ENCODE results near the gene INIP. TPM values are rescaled to one million over a fixed set of nuclear protein-coding genes. Genes with fewer than 3 reads are reported as not detected.

INIP gene
- polyA plus RNA-seq, 2 of the 4 experiments (the other 2 are of a cell fraction), result 20.7 to 40.0 TPM

Other genes starting within 250 kb of the INIP start
- 3.7 and 6.7 TPM in 2 replicates for gene KIAA1958, start 231.3 kb downstream of the INIP start, polyA plus RNA-seq (2011; rRNA removed)
- 2.0 to 2.2 TPM (median 2.1 TPM) in 3 replicates for gene KIAA1958, start 231.3 kb downstream of the INIP start, polyA plus RNA-seq (2017; fragmentation: RNase III; extraction: RNeasy Plus Mini Kit Qiagen cat#74134 plus additional on column Dnase treatment)
- gene SNX30, start 32.6 kb upstream of the INIP start, polyA plus RNA-seq (2011; rRNA removed), result 3.1 and 4.1 TPM in 2 replicates
- 3.5 to 3.8 TPM (median 3.6 TPM) in 3 replicates for gene SNX30, start 32.6 kb upstream of the INIP start, polyA plus RNA-seq (2017; fragmentation: RNase III; extraction: RNeasy Plus Mini Kit Qiagen cat#74134 plus additional on column Dnase treatment)
- gene SLC46A2, start 172.8 kb upstream of the INIP start, polyA plus RNA-seq (2011; rRNA removed), result not detected in 2 replicates
- gene SLC46A2, start 172.8 kb upstream of the INIP start, polyA plus RNA-seq (2017; fragmentation: RNase III; extraction: RNeasy Plus Mini Kit Qiagen cat#74134 plus additional on column Dnase treatment), result not detected in 3 replicates